PC-3 (cell line): ENCODE measurements around the gene ATP10A. TPM values are rescaled to one million over a fixed set of nuclear protein-coding genes. Genes with fewer than 3 reads are reported as not detected.

Experiments
- ATAC-seq: fragments of 200-7000 bp; cut with Tn5 transposase; 2 replicates; pipeline ENCODE4 v1.9.1; 2020; ENCODE audit warnings: mild to moderate bottlenecking, moderate library complexity
- BruUV-seq: library from RNA; stranded (reverse); fragments of 400-500 nt; replicated peaks from 2 replicates; lab custom pipeline; 2021; lab: Mats Ljungman, UMichigan
- CTCF ChIA-PET: fragments of 300-600 bp; sonication (Branson Sonifier 250); formaldehyde crosslinking; loops from one replicate; lab custom pipeline; 2022; ENCODE audit warnings: antibody characterized with exemption; lab: Charles Lee
- POLR2A ChIA-PET: fragments of 300-600 bp; sonication (Branson Sonifier 250); formaldehyde crosslinking; loops from one replicate; lab custom pipeline; 2022; ENCODE audit warnings: antibody characterized with exemption; ENCODE audit not compliant: unreplicated experiment; lab: Charles Lee
- DNase-seq: peaks from one replicate; pipeline ENCODE4 v3.0.0-alpha.2; 2015
- H2AFZ ChIP-seq: fragments of 300-600 bp; sonication (generic); 2 replicates; pipeline ENCODE4 v1.6.0; 2016; ENCODE audit warnings: antibody characterized with exemption, low read length
- H3F3A ChIP-seq: fragments of 300-600 bp; sonication (generic); one replicate; pipeline ENCODE4 v1.6.0; 2017; ENCODE audit warnings: antibody characterized with exemption, low read length, control low read depth, mild to moderate bottlenecking; ENCODE audit not compliant: unreplicated experiment
- H3K27ac ChIP-seq: fragments of 300-600 bp; sonication (generic); 2 replicates; pipeline ENCODE4 v1.5.1; 2016; ENCODE audit warnings: mild to moderate bottlenecking, low read length
- H3K27me3 ChIP-seq: fragments of 300-600 bp; sonication (generic); 2 replicates; pipeline ENCODE4 v1.6.1; 2016; ENCODE audit warnings: low read length, mixed read lengths
- H3K36me3 ChIP-seq: fragments of 300-600 bp; sonication (generic); 2 replicates; pipeline ENCODE4 v1.6.1; 2016; ENCODE audit warnings: low read depth, mixed run types, low read length, mixed read lengths
- H3K4me1 ChIP-seq: fragments of 300-600 bp; sonication (generic); 2 replicates; pipeline ENCODE4 v1.5.1; 2016; ENCODE audit warnings: low read length; ENCODE audit not compliant: insufficient read depth
- H3K4me2 ChIP-seq: fragments of 300-600 bp; sonication (generic); 2 replicates; pipeline ENCODE4 v1.6.0; 2016; ENCODE audit warnings: low read length
- H3K4me3 ChIP-seq: fragments of 300-600 bp; sonication (generic); 2 replicates; pipeline ENCODE4 v1.5.1; 2016; ENCODE audit warnings: mild to moderate bottlenecking, low read length, mixed read lengths
- H3K79me2 ChIP-seq: fragments of 300-600 bp; sonication (generic); 2 replicates; pipeline ENCODE4 v1.6.1; 2017; ENCODE audit warnings: low read length, mixed read lengths
- H3K9ac ChIP-seq: fragments of 300-600 bp; sonication (generic); 2 replicates; pipeline ENCODE4 v1.6.0; 2016; ENCODE audit warnings: mild to moderate bottlenecking, low read length
- H3K9me2 ChIP-seq: fragments of 300-600 bp; sonication (generic); replicated peaks from 2 replicates; pipeline ENCODE4 v1.6.1; 2016; ENCODE audit warnings: mixed run types, low read length, mixed read lengths
- H3K9me3 ChIP-seq: fragments of 300-600 bp; sonication (generic); 2 replicates; pipeline ENCODE4 v1.6.1; 2016; ENCODE audit warnings: low read length, mixed read lengths
- H4K20me1 ChIP-seq: fragments of 300-600 bp; sonication (generic); 2 replicates; pipeline ENCODE4 v1.6.1; 2016; ENCODE audit warnings: low read length, mixed read lengths
- EZH2 ChIP-seq: fragments of 300-600 bp; sonication (generic); IDR thresholded peaks from one replicate; pipeline ENCODE4 v1.6.1; 2017; ENCODE audit warnings: antibody characterized with exemption, mild to moderate bottlenecking, low read length; ENCODE audit not compliant: unreplicated experiment
- EZH2phosphoT487 ChIP-seq: fragments of 300-600 bp; sonication (generic); IDR thresholded peaks from 2 replicates; pipeline ENCODE4 v1.6.1; 2018; ENCODE audit warnings: mild to moderate bottlenecking, antibody characterized with exemption, low read length, borderline replicate concordance
- intact Hi-C: fragments of 100-400 bp; cut with micrococcal nuclease; formaldehyde crosslinking; loops from 2 replicates; pipeline ENCODE4 v1.9.0; 2023
- total RNA-seq: library from RNA; depleted of rRNA; stranded (reverse); fragments of >200 nt; gene quantifications from 2 replicates; pipeline ENCODE4 v1.2.3, GENCODE V29; 2014
- TF ChIP-seq, protein P1 (sequence below): fragments of 300-600 bp; sonication (generic); conservative IDR thresholded peaks from 2 replicates; pipeline ENCODE4 v1.5.1; 2017; ENCODE audit warnings: antibody characterized with exemption, low read depth, mild to moderate bottlenecking, low read length

Gene ATP10A
- total RNA-seq, 1 experiment from 2014 or later = 2.6 TPM

- BruUV-seq = no TSS peak
- Histone ChIP-seq H3K79me2 (no peaks in the 10 kb centered on the region), H3K27me3 (peaks cover 33% of the 10 kb centered on the region), H3F3A (no peaks in the 10 kb centered on the region), H3K4me1 (no peaks in the 10 kb centered on the region), H3K4me3 (no peak overlapping the region), H3K4me2 (no peak overlapping the region), H3K36me3 (no peaks in the 10 kb centered on the region), H3K9me3 (no peaks in the 10 kb centered on the region), H3K27ac (no peak overlapping the region), H3K9me2 (no peaks in the 10 kb centered on the region), H3K9ac (no peak overlapping the region), H2AFZ (no peak overlapping the region), H4K20me1 (no peaks in the 10 kb centered on the region)
- DNase-seq (no peak), ATAC-seq (no peak)
- TF ChIP-seq, protein P1, sequence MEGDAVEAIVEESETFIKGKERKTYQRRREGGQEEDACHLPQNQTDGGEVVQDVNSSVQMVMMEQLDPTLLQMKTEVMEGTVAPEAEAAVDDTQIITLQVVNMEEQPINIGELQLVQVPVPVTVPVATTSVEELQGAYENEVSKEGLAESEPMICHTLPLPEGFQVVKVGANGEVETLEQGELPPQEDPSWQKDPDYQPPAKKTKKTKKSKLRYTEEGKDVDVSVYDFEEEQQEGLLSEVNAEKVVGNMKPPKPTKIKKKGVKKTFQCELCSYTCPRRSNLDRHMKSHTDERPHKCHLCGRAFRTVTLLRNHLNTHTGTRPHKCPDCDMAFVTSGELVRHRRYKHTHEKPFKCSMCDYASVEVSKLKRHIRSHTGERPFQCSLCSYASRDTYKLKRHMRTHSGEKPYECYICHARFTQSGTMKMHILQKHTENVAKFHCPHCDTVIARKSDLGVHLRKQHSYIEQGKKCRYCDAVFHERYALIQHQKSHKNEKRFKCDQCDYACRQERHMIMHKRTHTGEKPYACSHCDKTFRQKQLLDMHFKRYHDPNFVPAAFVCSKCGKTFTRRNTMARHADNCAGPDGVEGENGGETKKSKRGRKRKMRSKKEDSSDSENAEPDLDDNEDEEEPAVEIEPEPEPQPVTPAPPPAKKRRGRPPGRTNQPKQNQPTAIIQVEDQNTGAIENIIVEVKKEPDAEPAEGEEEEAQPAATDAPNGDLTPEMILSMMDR = no peak
- no peak for TF ChIP-seq EZH2
- no peak for TF ChIP-seq EZH2phosphoT487
- ChIA-PET POLR2A (no interaction called here), CTCF (no interaction called here)
- intact Hi-C loops = no loop called here
Measured at GRCh38 chr15:25663515-25663914, 199.6 kb downstream of the ATP10A start.

DNA sequence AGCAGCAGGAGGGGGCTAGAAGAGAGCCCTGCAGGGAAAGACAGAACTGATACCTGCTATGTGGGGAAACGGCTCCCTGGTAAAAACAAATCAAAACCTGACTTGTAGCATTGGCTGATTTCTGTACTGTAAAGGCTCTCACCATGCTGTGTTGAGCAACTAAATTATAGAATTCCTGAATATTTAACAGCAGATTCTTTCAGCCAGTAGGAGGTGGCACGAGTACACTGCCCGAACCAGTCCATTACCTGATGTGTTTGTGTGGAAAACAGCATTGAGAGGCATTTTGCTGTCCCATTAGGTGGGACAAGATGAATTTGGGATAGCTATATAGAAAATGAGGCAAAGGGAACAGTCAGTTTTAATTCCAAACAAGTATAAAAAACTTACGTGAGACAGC, 201.2 kb downstream of the ATP10A start:
- no peaks in the 10 kb centered on the region for H3K9me3 ChIP-seq
- no peaks in the 10 kb centered on the region for H3K36me3 ChIP-seq
- no peaks in the 10 kb centered on the region for H3K4me1 ChIP-seq
- H3K27ac ChIP-seq = no peak overlapping the region
- intact Hi-C loops = no loop called here
- H3K79me2 ChIP-seq = no peaks in the 10 kb centered on the region
- no peak for ATAC-seq
- ChIA-PET POLR2A (no interaction called here), CTCF (no interaction called here)
- no peak for TF ChIP-seq EZH2
- TF ChIP-seq, protein P1 = no peak
- no peak for TF ChIP-seq EZH2phosphoT487
- BruUV-seq = no TSS peak
- no peaks in the 10 kb centered on the region for H3F3A ChIP-seq
- no peaks in the 10 kb centered on the region for H4K20me1 ChIP-seq
- no peak overlapping the region for H3K4me3 ChIP-seq
- no peak for DNase-seq
- peaks cover 36% of the 10 kb centered on the region for H3K27me3 ChIP-seq
- H3K4me2 ChIP-seq = no peak overlapping the region
- no peak overlapping the region for H2AFZ ChIP-seq
- H3K9me2 ChIP-seq = no peaks in the 10 kb centered on the region
- no peak overlapping the region for H3K9ac ChIP-seq

DNA sequence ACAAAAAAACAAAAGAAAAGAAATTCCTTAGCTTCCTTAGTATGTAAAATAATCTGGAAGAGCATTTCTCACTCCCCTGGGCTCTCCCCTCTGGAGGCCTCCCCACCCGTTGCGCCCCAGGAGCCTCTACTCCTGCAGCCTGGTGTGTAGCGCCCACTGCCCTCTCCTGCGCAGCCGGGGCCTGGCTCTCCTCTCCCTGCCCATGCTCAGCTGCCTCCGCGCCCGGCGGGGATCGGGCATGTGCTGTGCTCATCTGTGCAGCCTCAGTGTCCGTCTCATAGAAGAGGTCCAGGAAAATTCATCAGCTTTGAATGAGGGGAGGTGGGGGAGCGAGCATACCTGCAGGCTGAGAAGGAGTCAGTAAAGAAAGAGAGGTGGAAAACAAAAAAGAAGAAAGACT, 203.9 kb downstream of the ATP10A start:
- H3K79me2 ChIP-seq = no peaks in the 10 kb centered on the region
- no peak overlapping the region for H3K27ac ChIP-seq
- no peak overlapping the region for H2AFZ ChIP-seq
- TF ChIP-seq, protein P1 = no peak
- TF ChIP-seq EZH2 (no peak), EZH2phosphoT487 (no peak)
- CTCF ChIA-PET = no interaction called here
- intact Hi-C loops = no loop called here
- no peaks in the 10 kb centered on the region for H3F3A ChIP-seq
- H3K9me2 ChIP-seq = no peaks in the 10 kb centered on the region
- peaks cover 31% of the 10 kb centered on the region for H3K27me3 ChIP-seq
- no peak overlapping the region for H3K4me2 ChIP-seq
- no peaks in the 10 kb centered on the region for H4K20me1 ChIP-seq
- POLR2A ChIA-PET = no interaction called here
- no peaks in the 10 kb centered on the region for H3K9me3 ChIP-seq
- H3K4me3 ChIP-seq = no peak overlapping the region
- BruUV-seq = no TSS peak
- no peak for DNase-seq
- H3K4me1 ChIP-seq = no peaks in the 10 kb centered on the region
- no peak overlapping the region for H3K9ac ChIP-seq
- no peaks in the 10 kb centered on the region for H3K36me3 ChIP-seq
- no peak for ATAC-seq
